GM18951 (cell line): ENCODE data around the gene ACTR1A.

Experiments
- POLR2A ChIP-seq: IDR thresholded peaks from 4 replicates; pipeline ENCODE4 v1.6.1; 2011; ENCODE audit warnings: mild to moderate bottlenecking; ENCODE audit not compliant: insufficient read length, insufficient read depth; ENCODE audit errors: extremely low read depth
- in situ Hi-C: fragments of 300-500 bp; cut with MboI; formaldehyde crosslinking; loops from one replicate; pipeline ENCODE4 v1.12.0; 2022; ENCODE audit warnings: low sequenced_read_pairs, mixed read lengths, inconsistent platforms; ENCODE audit not compliant: unreplicated experiment

Gene ACTR1A

DNA sequence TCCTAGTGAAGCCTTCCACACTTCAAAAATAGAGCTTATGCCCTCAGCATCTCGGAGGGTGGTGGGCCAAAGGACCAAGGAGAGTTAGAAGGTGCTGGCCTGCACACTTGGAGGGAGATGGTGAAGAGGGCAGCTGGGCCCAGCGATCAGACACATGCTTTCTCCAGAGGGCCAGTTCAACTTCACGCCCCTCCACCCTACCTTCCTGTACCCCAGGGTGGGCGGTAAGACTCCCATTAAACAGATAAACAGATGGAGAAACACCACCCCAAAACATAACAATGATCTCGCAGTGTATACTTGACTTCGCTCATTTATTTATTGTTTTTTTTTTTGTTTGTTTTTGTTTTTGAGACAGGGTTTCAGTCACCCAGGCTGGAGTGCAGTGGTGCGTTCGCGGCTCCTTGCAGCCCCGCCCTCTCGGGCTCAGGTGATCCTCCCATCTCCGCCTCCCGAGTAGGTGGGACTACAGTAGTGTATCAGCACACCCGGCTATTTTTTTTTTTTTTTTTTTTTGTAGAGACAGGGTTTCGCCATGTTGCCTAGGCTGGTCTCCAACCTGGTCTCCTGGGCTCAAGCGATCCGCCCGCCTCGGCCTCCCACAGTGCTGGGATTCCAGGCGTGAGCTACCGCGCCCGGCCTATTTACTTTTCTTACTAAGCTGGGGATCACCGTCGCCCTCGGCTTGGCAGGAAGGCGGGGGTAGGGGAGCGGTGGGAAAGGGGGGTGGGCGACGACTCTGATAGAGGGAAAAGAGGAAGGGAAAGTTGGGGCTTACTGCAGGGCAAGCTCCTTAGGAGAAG lies 53.0 kb downstream of the ACTR1A start:
- in situ Hi-C loops: no loop called here
- peak; percentile 8 for TF ChIP-seq POLR2A

DNA sequence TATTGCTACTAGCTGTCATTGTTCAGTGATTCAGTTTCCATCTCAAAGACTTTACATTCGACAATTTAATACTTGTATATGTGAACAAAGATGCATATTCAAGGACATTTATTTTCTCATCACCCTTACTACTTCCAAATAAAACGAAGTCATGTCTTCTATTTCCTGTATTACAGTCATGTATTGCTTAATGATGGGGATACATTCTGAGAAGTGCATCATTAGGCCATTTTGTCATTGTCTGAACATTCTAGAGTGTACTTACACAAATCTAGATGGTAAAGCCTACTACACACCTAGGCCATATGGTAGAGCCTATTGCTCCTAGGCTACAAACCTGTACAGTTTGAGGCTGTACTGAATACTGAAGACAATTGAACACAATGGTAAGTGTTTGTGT lies 57.7 kb downstream of the ACTR1A start:
- no peak for TF ChIP-seq POLR2A
- in situ Hi-C loops: no loop called here

DNA sequence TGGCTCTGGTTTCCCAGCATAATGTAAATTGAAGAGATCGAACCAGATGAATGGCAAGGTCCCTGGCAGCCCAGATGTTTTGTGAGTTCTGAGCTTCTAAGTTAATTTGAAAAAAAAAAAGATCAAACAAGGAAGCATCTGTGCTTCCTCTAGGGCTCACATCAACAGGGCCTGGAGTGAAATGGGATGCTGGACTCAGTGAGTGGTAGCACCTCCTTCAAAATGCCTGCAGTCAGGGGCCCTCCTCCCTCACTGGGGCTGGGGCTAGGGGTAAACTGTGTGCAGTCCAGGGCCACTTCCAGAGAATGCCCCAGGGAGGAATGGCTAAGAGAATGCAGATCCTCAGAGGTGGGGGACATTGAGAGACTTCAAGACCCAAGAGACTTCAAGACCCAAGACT lies 64.1 kb downstream of the ACTR1A start:
- TF ChIP-seq POLR2A: no peak
- in situ Hi-C loops: no loop called here

DNA sequence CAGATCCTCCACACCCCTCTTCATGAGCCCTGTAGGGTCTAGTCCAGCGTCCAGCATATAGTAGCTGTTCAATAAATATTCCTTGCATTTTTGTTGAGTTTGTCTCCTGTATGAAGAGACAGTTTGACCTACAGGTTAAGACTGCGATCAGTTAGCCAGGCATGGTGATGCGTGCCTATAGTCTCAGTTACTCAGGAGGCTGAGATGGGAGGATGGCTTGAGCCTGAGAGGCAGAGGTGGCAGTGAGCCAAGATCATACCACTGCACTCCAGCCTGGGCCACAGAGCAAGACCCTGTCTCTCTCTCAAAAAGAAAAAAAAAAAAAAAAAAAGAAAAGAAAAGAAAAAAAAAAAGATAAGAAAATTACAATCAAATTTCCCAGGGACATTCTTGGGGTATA lies 65.0 kb downstream of the ACTR1A start:
- no peak for TF ChIP-seq POLR2A
- in situ Hi-C loops: no loop called here

DNA sequence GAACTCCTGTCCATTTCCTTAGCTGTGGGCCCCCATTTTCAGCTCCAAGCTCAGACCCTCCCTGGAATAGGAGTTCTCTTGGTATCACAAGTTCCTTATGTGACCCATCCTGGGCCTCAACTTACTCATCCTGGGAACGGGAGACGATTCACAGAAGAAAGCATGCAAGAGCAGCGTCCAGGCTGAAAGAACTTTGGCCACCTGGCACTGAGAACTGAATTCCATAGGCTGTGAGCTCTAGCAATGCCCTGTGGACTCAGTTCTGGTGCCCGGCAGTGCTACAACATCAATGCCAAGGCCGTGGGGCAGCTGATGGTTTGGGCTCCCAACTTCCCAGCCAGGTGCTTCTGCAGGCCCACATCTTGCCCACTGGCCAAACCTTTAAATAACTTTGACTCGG lies 66.2 kb downstream of the ACTR1A start:
- in situ Hi-C loops: no loop called here

DNA sequence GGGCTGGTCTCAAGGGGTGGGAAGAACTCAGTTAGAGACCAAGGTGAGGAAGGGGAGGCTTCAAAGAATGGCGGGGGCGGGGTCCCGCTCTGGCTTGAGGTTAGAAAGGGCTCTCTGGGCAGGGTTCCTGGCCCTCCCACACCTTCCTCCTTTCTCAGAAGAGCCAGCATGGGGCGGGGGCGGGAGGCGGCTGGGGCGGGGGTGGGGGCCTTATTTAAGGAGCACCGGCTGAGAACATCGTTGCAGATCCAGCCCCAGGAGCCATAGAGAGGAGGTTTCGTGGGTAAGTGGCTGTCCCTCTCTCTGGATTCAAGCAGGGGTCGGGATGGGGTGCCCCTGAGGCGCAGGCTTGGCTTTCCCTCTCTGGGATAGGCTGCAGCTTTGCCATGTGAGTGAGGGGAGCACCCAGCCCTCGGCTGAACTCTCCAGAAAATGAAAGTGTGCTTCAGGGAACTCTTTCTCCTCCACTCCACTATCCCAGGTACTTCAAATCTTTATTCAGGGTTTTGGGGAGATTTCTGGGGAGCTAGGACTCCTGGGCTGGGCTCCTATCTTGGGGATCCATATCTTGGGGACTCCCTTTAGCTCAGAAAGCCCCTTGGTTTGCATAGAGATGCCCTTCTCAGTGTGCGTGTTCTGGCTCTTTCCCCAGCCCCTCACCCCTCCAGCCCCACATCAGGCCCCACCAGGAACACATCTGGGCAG lies 66.8 kb downstream of the ACTR1A start:
- in situ Hi-C loops: no loop called here
- peak; percentile 55 for TF ChIP-seq POLR2A

More for the DNA sequence above, 66.2 kb downstream of the ACTR1A start:
- no peak for TF ChIP-seq POLR2A

DNA sequence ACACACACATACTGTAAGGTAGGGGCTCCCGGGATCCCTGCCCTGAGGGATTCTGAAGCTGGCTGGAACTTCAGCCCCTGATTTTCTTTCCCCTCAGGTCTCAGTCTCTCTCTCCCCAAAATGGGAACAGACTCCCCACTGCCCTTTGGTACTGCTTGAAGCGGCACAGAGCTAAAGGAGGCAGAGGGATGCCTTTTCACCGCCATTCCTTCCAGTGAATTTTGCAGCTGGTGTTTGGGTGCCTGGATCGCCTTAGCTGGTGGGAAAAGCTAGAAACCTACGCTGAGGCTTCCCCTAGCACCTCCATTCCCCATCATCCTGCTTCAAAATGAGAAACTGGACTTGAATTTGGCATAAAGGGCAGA lies 67.4 kb downstream of the ACTR1A start:
- no peak for TF ChIP-seq POLR2A
- in situ Hi-C loops: no loop called here

DNA sequence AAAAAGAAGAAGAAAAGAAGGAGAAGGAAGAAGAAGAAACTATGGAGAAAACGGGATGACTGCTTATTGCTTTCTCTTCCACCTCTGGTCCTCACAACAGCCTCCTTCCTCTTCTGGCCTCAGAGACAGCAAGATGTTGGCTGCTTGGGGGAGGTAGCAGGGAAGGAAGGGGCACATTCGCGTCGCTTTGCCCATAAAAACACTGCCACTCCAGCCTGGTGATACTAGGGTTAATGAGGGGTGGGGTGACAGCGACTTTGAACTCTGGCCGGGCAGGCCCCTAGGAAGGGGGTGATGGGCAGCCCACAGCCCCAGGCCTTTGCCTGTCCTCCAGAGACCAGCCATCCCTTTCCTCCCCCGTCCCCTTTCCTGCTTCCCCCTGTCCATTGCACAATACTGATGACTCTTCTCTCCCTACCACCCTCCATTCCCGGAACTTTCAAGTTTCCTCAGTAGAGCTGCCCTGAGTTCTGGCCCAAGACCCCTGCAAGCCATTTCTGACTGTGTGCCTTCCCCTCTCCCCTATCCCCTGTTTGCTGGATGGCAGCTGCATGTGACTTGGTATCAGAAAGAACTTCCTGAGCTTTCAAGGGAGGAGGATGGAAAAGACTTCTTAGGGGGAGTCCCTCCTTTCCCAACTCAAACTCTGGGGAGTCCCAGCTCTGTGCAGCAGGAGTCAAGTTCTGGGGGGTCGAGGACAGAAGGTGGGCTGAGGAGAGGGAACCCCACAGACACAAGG lies 67.9 kb downstream of the ACTR1A start:
- TF ChIP-seq POLR2A: no peak
- in situ Hi-C loops: no loop called here

DNA sequence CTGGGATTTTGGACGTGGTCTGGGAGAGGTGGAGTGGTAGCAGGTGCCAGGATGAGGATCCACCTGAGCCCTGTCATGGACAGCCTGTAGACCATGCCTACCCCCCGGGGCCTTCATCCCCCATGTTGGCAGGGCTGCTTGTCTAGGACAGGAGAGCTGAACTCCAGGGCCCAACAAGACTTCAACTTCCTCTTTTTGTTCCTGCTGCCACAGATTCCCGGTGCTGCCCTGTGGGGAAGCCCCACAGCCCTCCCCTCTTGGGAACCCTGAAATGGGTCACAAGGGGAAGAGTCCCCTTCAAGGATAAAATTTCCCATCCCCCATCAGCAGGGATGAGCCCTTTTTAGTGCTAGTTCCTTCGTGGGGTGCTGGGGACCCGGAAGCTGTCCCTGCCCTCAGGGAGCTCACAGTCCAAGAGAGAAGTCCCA lies 68.9 kb downstream of the ACTR1A start:
- no peak for TF ChIP-seq POLR2A
- in situ Hi-C loops: no loop called here

DNA sequence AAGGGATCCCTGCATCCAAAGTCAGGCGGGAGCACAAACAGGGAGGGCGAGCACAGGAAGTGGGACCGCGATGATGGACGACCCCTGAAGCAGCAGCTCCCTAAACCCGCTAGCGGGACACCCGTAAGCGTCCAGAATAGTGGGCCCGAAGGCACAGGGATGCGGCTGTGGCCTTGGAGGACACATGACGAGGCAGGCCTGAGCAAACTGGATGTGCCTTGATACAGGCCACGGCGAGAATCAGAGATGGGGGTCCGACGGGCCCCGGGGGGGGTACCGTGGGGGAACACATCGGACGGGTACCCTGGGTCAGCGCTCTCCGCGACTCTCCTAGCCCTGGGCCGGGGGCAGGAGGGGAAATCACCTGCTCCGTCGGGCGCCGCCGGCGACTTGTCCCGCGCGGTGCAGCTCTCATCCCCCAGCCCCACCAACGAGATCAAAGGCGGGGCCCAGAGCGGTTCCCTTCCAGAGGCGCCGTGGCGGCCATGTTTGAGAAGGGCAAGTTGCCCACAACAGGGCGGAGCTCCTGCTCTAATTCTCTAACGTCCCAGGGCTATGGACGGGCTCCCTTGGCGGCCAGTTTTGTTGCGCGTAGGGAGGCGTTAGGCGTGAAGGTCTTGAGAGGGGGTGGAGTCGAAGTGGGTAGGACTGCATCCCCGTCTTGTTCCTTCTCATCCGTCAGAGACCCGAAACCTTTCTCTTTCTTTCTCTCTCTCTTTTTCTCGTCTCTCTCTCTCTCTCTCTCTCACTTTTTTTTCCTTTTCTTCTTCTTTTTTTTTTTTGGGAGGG lies 70.2 kb downstream of the ACTR1A start, which contains the start of gene CUEDC2:
Gene CUEDC2 (minus strand): TSS at position 413 of the 789 bp plus-strand sequence. CDS start 7,386 bp downstream, outside the sequence.
- peak; percentile 79 for TF ChIP-seq POLR2A
- in situ Hi-C loops: no loop called here

DNA sequence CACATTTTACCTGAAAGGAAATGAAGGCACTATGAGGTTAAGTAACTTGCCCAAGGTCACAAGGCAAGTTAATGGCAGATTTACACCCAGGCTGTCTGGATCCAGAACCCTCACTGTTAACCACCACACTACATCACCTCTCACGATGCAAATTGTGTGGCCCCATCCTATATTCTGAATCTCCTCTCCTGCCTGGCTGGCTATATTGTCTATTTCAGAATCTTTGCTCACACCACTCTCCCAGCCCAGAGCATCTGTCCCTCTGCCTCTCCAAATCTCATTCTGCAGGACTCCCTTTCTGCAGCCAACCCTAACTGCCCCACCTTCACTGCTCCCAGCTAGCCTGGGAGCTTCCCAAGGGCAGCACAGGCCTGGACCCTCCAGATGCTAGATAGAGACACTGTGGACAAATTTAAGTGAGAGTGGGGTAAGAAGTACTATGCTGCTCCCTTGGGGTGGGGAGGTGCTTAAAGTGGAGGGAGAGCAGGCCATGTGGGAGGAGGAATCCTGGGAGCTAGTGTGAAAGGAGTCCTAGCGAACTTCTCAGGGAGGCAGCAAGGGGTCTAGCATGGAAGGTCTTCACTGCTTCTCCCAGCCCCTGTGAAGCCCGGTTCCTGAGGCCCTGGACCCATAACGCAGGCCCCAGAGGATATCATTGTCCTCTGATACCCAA lies 70.9 kb downstream of the ACTR1A start:
- TF ChIP-seq POLR2A: no peak
- in situ Hi-C loops: no loop called here

DNA sequence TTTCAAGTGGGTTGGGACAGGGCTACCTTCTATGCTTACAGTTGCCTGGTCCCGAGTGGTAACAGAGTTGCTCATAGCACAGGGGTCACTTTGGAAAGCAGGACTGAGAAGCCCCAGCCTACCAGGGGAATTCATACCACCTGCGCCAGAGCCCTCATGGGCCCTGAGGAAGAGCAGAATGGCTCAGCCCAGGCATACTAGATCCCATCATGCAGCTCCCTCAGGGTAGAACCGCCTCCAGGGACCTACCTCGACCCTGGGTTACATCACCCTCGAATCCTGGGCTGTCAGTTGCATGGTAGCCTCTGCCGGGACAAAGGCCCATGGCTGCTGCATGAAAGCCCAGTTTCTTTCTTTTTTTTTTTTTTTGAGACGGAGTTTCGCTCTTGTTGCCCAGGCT lies 73.0 kb downstream of the ACTR1A start:
- in situ Hi-C loops: no loop called here
- TF ChIP-seq POLR2A: no peak
